HEK293 (cell line): Measurements from ENCODE around the gene ENOX2.

Source experiments
- ZNF10 ChIP-seq: fragments of 450-650 bp; formaldehyde crosslinking; IDR thresholded peaks from 2 replicates; pipeline ENCODE4 v1.5.1; 2017; ENCODE audit warnings: missing biosample characterization, missing genetic modification characterization
- ZNF133 ChIP-seq: fragments of 450-650 bp; formaldehyde crosslinking; IDR thresholded peaks from 2 replicates; pipeline ENCODE4 v1.5.1; 2016; ENCODE audit warnings: missing biosample characterization, missing genetic modification characterization
- ZNF146 ChIP-seq: fragments of 450-650 bp; formaldehyde crosslinking; IDR thresholded peaks from 2 replicates; pipeline ENCODE4 v1.5.1; 2016; ENCODE audit warnings: missing biosample characterization, missing genetic modification characterization
- ZNF837 ChIP-seq: fragments of 450-650 bp; formaldehyde crosslinking; IDR thresholded peaks from 2 replicates; pipeline ENCODE4 v1.5.1; 2016; ENCODE audit warnings: missing biosample characterization, missing genetic modification characterization
- TF ChIP-seq, protein P1 (sequence below): fragments of 450-650 bp; formaldehyde crosslinking; IDR thresholded peaks from 2 replicates; pipeline ENCODE4 v1.5.1; 2016; ENCODE audit warnings: missing biosample characterization, missing genetic modification characterization, low read depth

GRCh38 chrX:130884627-130885026 lies 18.4 kb downstream of the ENOX2 start:
- TF ChIP-seq ZNF837 (tag by site-specific recombination) (no peak), ZNF10 (tag by site-specific recombination) (no peak), ZNF146 (tag by site-specific recombination) (no peak), ZNF133 (no peak)
- TF ChIP-seq, protein P1, sequence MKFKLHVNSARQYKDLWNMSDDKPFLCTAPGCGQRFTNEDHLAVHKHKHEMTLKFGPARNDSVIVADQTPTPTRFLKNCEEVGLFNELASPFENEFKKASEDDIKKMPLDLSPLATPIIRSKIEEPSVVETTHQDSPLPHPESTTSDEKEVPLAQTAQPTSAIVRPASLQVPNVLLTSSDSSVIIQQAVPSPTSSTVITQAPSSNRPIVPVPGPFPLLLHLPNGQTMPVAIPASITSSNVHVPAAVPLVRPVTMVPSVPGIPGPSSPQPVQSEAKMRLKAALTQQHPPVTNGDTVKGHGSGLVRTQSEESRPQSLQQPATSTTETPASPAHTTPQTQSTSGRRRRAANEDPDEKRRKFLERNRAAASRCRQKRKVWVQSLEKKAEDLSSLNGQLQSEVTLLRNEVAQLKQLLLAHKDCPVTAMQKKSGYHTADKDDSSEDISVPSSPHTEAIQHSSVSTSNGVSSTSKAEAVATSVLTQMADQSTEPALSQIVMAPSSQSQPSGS = no peak
